Measurements from ENCODE around the gene GPRC5A. TPM values are rescaled to one million over a fixed set of nuclear protein-coding genes. Genes with fewer than 3 reads are reported as not detected.

The GPRC5A gene
- total and polyA plus RNA-seq, 4 experiments from 2014 or later = 0.14 TPM; not detected in 3

GRCh38 chr12:12877153-12877768, 14.1 kb upstream of the GPRC5A start:
- Mint-ChIP-seq H3K4me3 (no peak overlapping the region), H3K27me3 (peaks cover 0 to 4% of the 10 kb centered on the region in 2 donors), H3K4me1 (peaks cover 0 to 2% (median under 1%) of the 10 kb centered on the region in 4 donors), H3K27ac (peak overlapping the region in 2 of 7 donors; percentile 14 to 45), H3K9me3 (no peaks in the 10 kb centered on the region), H3K36me3 (no peaks in the 10 kb centered on the region)
- Histone ChIP-seq H3K9me3 (ENCODE audit: control insufficient read depth in 1 of 2, low read length in 2 of 2) (no peaks in the 10 kb centered on the region), H3K4me3 (ENCODE audit: low read length in 2 of 2) (no peak overlapping the region), H3K27ac (ENCODE audit: low read depth, low read length) (no peak overlapping the region), H3K36me3 (ENCODE audit: insufficient read depth, low read length) (no peaks in the 10 kb centered on the region), H3K27me3 (ENCODE audit: insufficient read depth, low read length) (no peaks in the 10 kb centered on the region), H3K4me1 (ENCODE audit: insufficient read depth, low read length) (no peaks in the 10 kb centered on the region)
- ChIA-PET POLR2A (ENCODE audit: partially characterized antibody) (no interaction called here), CTCF (ENCODE audit: partially characterized antibody) (interaction anchor here (1.5 kb wide), 1 partner anchor 13 kb away, joined by 4 read pairs; no protein-coding TSS in a partner anchor)
- intact Hi-C loops (cut with micrococcal nuclease) = no loop called here
- no peak for DNase-seq

DNA sequence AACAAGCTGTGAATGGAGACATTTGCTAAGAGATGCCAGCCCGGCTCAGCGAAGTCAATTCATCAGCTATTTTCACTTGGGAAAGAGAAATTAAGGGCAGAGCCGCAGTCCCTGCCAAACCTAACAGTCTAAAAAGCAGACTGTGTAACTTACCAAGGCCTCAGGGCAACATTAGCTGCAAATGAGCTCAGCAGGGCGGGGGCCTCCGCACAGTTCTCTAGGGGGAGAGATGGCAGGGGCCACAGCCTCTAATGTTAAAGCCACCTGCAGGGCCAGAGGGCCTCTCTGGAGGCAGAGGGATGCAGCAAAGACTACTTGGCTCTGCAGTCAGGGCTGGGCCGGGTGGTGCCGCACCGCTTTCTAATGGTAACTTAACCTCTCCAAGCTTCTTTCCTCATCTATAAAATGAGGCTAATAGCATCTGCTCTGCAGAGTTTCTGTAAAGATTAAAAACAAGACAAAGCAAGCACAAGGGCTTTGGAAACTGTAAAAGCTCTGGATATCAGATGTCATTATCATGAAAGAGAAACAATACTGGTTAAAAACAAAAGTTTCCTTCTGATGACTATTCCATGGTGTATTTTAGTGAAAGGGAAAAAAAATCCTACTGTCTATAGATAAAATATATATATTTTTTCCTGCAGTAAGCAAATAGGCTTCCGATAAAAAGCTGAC, 13.4 kb upstream of the GPRC5A start:
- Mint-ChIP-seq H3K27ac (peak overlapping the region in 1 of 7 donors; percentile 45), H3K9me3 (no peaks in the 10 kb centered on the region), H3K4me1 (peaks cover 0 to 2% (median under 1%) of the 10 kb centered on the region in 4 donors), H3K4me3 (no peak overlapping the region), H3K27me3 (peaks cover 1 to 4% of the 10 kb centered on the region in 2 donors), H3K36me3 (no peaks in the 10 kb centered on the region)
- H3K4me1 ChIP-seq (ENCODE audit: insufficient read depth, low read length) = no peaks in the 10 kb centered on the region
- no peaks in the 10 kb centered on the region for H3K27me3 ChIP-seq (ENCODE audit: insufficient read depth, low read length)
- ChIA-PET CTCF (ENCODE audit: partially characterized antibody) (interaction anchor here (0.5 to 1.5 kb wide), 2 partner anchors 14 to 36 kb away, joined by 3 to 4 read pairs; no protein-coding TSS in a partner anchor), POLR2A (ENCODE audit: partially characterized antibody) (no interaction called here)
- no peak overlapping the region for H3K27ac ChIP-seq (ENCODE audit: low read depth, low read length)
- intact Hi-C loops (cut with micrococcal nuclease) = no loop called here
- no peaks in the 10 kb centered on the region for H3K36me3 ChIP-seq (ENCODE audit: insufficient read depth, low read length)
- DNase-seq = no peak
- H3K4me3 ChIP-seq (ENCODE audit: low read length in 2 of 2) = no peak overlapping the region
- H3K9me3 ChIP-seq (ENCODE audit: control insufficient read depth in 1 of 2, low read length in 2 of 2) = no peaks in the 10 kb centered on the region

GRCh38 chr12:12880537-12880936, 10.8 kb upstream of the GPRC5A start:
- no peaks in the 10 kb centered on the region for H3K36me3 ChIP-seq (ENCODE audit: insufficient read depth, low read length)
- ChIA-PET CTCF (ENCODE audit: partially characterized antibody) (interaction anchor here (0.9 kb wide), 1 partner anchor 11 kb away, joined by 3 read pairs; no protein-coding TSS in a partner anchor), POLR2A (ENCODE audit: partially characterized antibody) (no interaction called here)
- no peaks in the 10 kb centered on the region for H3K9me3 Mint-ChIP-seq
- H3K27ac Mint-ChIP-seq = no peak overlapping the region
- H3K4me1 ChIP-seq (ENCODE audit: insufficient read depth, low read length) = no peaks in the 10 kb centered on the region
- no peaks in the 10 kb centered on the region for H3K36me3 Mint-ChIP-seq
- H3K4me3 ChIP-seq (ENCODE audit: low read length in 2 of 2) = no peak overlapping the region
- H3K27ac ChIP-seq (ENCODE audit: low read depth, low read length) = no peak overlapping the region
- H3K27me3 Mint-ChIP-seq = peaks cover 4 to 6% of the 10 kb centered on the region in 2 donors
- H3K4me3 Mint-ChIP-seq = no peak overlapping the region
- DNase-seq = no peak
- no peaks in the 10 kb centered on the region for H3K27me3 ChIP-seq (ENCODE audit: insufficient read depth, low read length)
- intact Hi-C loops (cut with micrococcal nuclease) = no loop called here
- H3K4me1 Mint-ChIP-seq = peaks cover 0 to 2% (median 0%) of the 10 kb centered on the region in 4 donors
- H3K9me3 ChIP-seq (ENCODE audit: control insufficient read depth in 1 of 2, low read length in 2 of 2) = no peaks in the 10 kb centered on the region

- Histone ChIP-seq H3K9me3 (ENCODE audit: control insufficient read depth in 1 of 2, low read length in 2 of 2) (no peaks in the 10 kb centered on the region), H3K36me3 (ENCODE audit: insufficient read depth, low read length) (no peaks in the 10 kb centered on the region), H3K27ac (ENCODE audit: low read depth, low read length) (no peak overlapping the region), H3K4me1 (ENCODE audit: insufficient read depth, low read length) (no peaks in the 10 kb centered on the region), H3K27me3 (ENCODE audit: insufficient read depth, low read length) (no peaks in the 10 kb centered on the region), H3K4me3 (ENCODE audit: low read length in 2 of 2) (no peak overlapping the region)
- Mint-ChIP-seq H3K27ac (no peak overlapping the region), H3K4me1 (peaks cover 0 to 2% (median 0%) of the 10 kb centered on the region in 4 donors), H3K27me3 (peaks cover 4 to 9% of the 10 kb centered on the region in 2 donors), H3K36me3 (no peaks in the 10 kb centered on the region), H3K9me3 (no peaks in the 10 kb centered on the region), H3K4me3 (no peak overlapping the region)
- DNase-seq = no peak
- ChIA-PET POLR2A (ENCODE audit: partially characterized antibody) (no interaction called here), CTCF (ENCODE audit: partially characterized antibody) (interaction anchor here (0.9 kb wide), 1 partner anchor 12 kb away, joined by 3 read pairs; no protein-coding TSS in a partner anchor)
- intact Hi-C loops (cut with micrococcal nuclease) = no loop called here
Measured at GRCh38 chr12:12881151-12881909, 10.0 kb upstream of the GPRC5A start.

- H3K4me3 Mint-ChIP-seq = no peak overlapping the region
- Histone ChIP-seq H3K4me3 (ENCODE audit: low read length in 2 of 2) (no peak overlapping the region), H3K27ac (ENCODE audit: low read depth, low read length) (no peak overlapping the region), H3K27me3 (ENCODE audit: insufficient read depth, low read length) (no peaks in the 10 kb centered on the region), H3K9me3 (ENCODE audit: control insufficient read depth in 1 of 2, low read length in 2 of 2) (no peaks in the 10 kb centered on the region), H3K4me1 (ENCODE audit: insufficient read depth, low read length) (no peaks in the 10 kb centered on the region), H3K36me3 (ENCODE audit: insufficient read depth, low read length) (no peaks in the 10 kb centered on the region)
- no peaks in the 10 kb centered on the region for H3K36me3 Mint-ChIP-seq
- no peak for DNase-seq
- ChIA-PET POLR2A (ENCODE audit: partially characterized antibody) (no interaction called here), CTCF (ENCODE audit: partially characterized antibody) (no interaction called here)
- H3K9me3 Mint-ChIP-seq = no peaks in the 10 kb centered on the region
- H3K27me3 Mint-ChIP-seq = peaks cover 4 to 9% of the 10 kb centered on the region in 2 donors
- peaks cover 0 to 2% (median 0%) of the 10 kb centered on the region in 4 donors for H3K4me1 Mint-ChIP-seq
- peak overlapping the region in 1 of 7 donors; percentile 46 for H3K27ac Mint-ChIP-seq
- intact Hi-C loops (cut with micrococcal nuclease) = no loop called here
Measured at GRCh38 chr12:12882288-12882687, 9.1 kb upstream of the GPRC5A start.

GRCh38 chr12:12883369-12884001, 7.9 kb upstream of the GPRC5A start:
- CTCF ChIA-PET (ENCODE audit: partially characterized antibody) = interaction anchor here (0.6 kb wide), 1 partner anchor 107 kb away, joined by 3 read pairs; no protein-coding TSS in a partner anchor
- no peak overlapping the region for H3K4me3 Mint-ChIP-seq
- intact Hi-C loops (cut with micrococcal nuclease) = no loop called here

More at GRCh38 chr12:12883369-12884001, 7.9 kb upstream of the GPRC5A start:
- no peaks in the 10 kb centered on the region for H3K36me3 ChIP-seq (ENCODE audit: insufficient read depth, low read length)
- H3K27me3 ChIP-seq (ENCODE audit: insufficient read depth, low read length) = no peaks in the 10 kb centered on the region
- H3K27me3 Mint-ChIP-seq = peaks cover 4 to 9% of the 10 kb centered on the region in 2 donors
- POLR2A ChIA-PET (ENCODE audit: partially characterized antibody) = interaction anchor here (0.6 kb wide), 1 partner anchor 9 kb away, joined by 3 read pairs; no protein-coding TSS in a partner anchor
- H3K27ac ChIP-seq (ENCODE audit: low read depth, low read length) = no peak overlapping the region
- no peak overlapping the region for H3K27ac Mint-ChIP-seq
- H3K36me3 Mint-ChIP-seq = no peaks in the 10 kb centered on the region
- H3K9me3 Mint-ChIP-seq = peaks cover 0 to under 1% (median 0%) of the 10 kb centered on the region in 8 donors
- no peaks in the 10 kb centered on the region for H3K4me1 ChIP-seq (ENCODE audit: insufficient read depth, low read length)
- DNase-seq = no peak
- no peak overlapping the region for H3K4me3 ChIP-seq (ENCODE audit: low read length in 2 of 2)
- peaks cover 0 to 2% (median 0%) of the 10 kb centered on the region in 4 donors for H3K4me1 Mint-ChIP-seq
- no peaks in the 10 kb centered on the region for H3K9me3 ChIP-seq (ENCODE audit: control insufficient read depth in 1 of 2, low read length in 2 of 2)
